CD4-positive, alpha-beta T cell treated with Interleukin-15 for 4 hours (primary cell): ENCODE results near the gene ETV4.

ENCODE experiments used
- DNase-seq: peaks from one replicate; pipeline ENCODE4 v3.0.0-alpha.2; 2020; ENCODE audit warnings: low spot score

Gene ETV4

GRCh38 chr17:43546319-43547188 lies at the start of gene ETV4:
TSS of gene ETV4 (minus strand) at chr17:43546340. CDS start at chr17:43545617, 723 bp downstream.
- DNase-seq, result peak; percentile 91

GRCh38 chr17:43595466-43595865 lies 49.3 kb upstream of the ETV4 start:
- DNase-seq, result no peak

- no peak for DNase-seq
Measured at GRCh38 chr17:43591779-43592562, 45.8 kb upstream of the ETV4 start.

DNA sequence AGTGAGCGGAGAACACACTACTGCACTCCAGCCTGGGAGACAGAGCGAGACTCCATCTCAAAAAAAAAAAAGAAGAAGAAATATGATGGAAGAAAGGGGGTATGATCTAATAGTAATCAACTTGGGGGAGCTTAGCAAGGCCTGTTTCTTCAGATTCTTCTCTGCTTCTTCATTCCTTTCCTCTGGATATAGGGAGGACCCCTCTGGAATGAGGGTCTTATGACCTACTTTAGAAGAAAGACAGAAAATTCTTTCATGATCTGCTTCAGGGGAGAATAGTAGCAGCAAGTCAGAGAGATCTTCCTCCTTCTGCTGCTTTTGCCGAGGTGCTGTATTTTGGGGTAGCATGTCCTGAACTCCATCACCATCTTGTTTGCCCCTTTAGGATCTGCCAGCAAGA lies 44.9 kb upstream of the ETV4 start:
- no peak for DNase-seq

- no peak for DNase-seq
Measured at GRCh38 chr17:43588664-43589435, 42.7 kb upstream of the ETV4 start.

- DNase-seq, result no peak
Measured at GRCh38 chr17:43588121-43588520, 42.0 kb upstream of the ETV4 start.

- no peak for DNase-seq
Measured at GRCh38 chr17:43587647-43588046, 41.5 kb upstream of the ETV4 start.

GRCh38 chr17:43584666-43585102 lies 38.5 kb upstream of the ETV4 start:
- no peak for DNase-seq

DNA sequence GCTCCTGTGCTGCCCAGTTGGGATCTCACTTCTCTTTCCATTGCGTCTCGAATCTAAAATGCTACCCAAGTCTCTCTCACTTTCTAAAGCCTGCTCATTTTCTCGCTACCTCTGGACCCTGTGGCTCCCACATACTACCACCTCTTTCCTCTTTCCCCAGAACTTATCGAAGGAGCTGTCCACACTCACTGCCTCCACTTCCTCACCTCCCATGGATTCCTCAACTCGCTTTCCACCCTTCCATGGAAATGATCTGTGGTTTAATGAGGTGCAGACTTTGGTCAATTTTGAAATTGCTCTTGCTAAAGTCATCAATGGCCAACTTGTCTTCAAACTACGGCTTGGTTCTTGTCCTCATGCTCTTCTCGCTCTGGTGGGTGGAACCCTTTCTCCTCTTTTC lies 37.2 kb upstream of the ETV4 start:
- no peak for DNase-seq

DNA sequence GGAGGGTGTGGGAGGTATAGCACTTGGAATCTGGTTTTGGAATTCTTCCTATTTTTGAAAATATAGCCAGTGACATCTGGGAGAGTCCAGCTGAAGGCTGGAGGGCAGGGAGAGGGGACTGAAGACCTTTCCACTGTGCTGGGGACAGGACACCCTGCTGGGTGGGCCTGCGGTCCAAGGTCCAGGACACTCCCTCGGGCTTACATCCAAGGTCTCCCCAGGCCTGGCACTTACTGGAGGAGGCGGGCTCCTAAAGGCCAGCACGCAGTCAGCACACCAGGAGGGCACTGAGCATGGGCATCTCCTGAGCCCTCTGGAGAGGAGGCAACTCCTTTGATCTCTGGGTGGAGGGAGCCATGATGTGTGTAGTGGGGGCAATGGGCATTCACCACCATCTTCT lies 35.5 kb upstream of the ETV4 start:
- no peak for DNase-seq

GRCh38 chr17:43581130-43581529 lies 35.0 kb upstream of the ETV4 start:
- no peak for DNase-seq

DNA sequence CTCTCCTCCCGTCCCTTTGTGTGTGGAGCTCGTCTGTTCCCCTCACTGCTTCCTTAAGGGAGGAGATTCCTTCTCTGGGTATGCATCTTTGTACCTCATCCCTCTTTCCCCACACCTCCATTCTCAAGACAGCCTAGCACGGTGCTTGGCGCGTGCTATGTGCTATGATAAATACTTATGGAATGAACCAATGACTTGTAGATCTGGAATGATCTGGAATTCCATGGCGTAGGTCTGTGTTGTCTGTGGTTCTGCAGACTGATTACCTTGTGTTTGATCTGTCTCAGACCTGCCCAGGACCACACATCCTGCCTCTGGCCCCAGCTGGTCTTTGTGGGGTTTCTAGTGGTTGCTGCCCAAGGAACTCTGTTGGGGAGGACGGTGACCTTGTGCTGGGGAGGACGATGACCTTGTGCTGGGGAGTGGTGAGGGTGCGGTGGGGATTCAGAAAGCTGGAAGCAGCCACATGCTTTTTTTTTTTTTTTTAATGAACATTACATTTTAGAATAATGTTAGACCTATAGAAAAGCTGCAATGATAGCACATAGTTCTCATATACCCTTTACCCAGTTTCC lies 33.5 kb upstream of the ETV4 start:
- DNase-seq, result no peak

DNA sequence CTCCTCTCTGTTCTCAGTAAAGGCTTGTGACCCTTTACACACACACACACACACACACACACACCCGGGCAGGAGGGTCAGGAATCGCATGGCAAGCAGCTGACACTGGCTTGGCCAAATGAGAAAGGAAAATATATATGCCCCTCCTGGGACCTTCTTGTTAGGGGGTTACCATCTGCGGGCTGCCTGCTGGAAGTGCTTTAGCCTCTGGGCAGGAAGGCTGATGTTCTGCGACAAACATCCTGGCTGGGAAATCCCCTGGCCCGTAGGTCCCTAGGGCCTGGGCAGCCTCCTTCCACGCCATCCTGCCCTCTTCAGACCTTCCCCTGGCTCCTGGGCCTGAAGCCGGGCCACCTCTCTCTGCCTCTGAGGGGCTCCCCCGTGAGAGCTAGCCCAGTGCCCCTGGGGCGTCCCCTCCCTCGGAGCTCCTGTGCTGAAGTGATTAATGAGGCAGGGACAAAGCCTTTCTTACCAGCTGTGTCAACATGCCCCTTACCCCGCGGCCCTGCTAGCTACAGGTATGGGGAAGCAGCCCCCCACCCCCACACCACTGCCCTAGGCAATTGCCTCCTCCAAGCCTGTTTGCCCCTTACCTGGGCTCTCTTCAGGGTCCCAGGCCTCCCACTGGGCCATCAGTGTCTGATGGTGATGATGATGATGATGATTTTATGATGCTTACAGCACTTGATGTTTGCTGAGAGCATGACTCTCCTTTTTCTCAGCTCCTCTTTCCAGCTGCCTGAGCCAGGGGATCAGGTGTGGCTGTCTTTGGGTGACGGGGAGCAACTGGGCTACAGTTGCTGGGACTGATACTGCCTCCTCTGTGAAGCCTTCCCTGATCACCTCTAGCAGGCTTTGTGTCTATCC lies 32.8 kb upstream of the ETV4 start:
- DNase-seq, result peak; percentile 22

DNA sequence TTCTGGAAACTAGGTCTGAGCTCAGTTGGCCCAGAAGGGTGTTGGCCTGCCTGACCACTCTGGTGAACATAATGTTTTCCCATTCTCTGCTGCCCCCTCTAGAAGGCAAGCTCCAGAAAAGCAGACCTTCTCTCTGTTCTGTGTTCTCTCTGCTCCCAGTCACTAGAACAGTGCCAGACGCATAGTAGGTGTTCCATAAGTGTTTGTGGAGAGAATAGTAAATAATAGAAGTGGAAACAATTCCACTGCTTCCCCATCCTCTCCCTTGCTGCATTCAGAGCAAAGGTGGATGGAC lies 32.2 kb upstream of the ETV4 start:
- no peak for DNase-seq

DNA sequence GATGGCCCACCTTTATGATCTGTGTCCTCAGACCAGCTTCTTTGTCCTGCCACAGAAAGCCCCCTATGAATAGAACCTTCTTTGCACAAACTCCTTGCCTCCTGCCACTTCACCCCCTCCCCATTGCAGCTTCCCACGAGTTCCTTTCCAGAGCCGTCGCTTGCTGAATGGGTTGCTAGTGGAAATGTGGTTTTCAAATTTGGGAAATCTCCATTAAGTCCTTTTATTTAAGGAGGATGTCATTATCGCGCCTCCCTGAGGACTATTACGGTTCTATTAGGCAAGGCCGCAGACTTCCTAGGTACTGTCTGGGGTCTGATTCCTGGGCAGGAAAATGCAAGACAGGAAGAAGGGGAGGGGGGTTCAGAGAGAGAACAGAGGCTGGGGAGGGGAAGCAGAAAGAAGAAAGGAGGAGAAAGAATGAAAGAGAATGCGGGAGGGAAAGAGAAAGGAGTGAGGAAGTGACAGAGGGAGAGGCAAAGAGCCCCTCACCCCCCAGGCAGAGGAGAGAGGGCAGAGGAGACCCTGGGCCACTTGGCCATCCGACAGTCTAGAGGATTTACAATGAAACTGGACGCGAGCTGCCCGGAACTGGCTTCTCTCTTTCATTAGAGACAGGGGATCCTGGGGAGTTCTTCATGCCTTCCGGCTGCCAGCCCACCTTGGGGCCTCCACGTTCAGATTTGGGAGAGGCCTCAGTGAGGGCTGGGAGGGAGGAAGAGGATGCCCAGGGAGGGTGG lies 31.7 kb upstream of the ETV4 start:
- DNase-seq, result no peak

- DNase-seq, result peak; percentile 63
Measured at GRCh38 chr17:43576563-43577229, 30.6 kb upstream of the ETV4 start.

GRCh38 chr17:43574896-43575525 lies 28.9 kb upstream of the ETV4 start:
- DNase-seq, result no peak

GRCh38 chr17:43574348-43574747 lies 28.2 kb upstream of the ETV4 start:
- no peak for DNase-seq

DNA sequence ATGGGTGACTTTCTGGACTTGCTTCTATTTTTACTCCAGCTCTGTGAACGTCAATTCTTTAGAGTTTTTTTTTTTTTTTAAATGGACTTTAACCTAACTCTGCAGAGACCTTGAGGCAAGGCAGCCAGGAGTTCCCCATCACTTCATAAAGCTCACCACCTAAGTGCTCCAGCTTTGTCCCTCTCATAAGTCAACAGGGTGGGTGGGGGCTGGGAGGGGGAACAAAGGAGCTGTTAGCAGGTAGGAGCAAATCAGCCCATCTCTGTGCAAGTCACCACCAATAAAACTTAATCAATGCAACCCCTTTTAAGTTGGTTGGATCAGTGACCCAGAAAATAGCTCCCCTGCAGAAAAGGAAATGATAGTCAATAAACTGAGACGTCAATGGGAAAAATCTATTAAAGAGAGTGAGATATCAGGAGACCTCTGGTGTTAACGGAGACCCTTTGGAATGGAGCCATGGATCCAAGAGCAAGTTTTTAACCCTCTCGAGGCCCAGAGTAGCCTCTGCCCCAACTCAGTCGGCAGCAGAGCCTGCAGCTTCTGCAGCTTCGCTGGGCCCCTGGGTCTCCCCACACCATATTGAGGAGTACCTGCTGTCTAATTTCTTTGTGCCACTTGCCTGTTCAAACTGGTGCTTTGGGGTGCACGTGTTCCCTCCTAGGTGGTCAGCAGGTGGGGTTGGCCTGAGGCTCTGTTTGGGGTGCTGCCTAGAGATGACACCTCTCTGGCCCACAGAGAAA lies 27.6 kb upstream of the ETV4 start:
- DNase-seq, result no peak
